IMR-90 (cell line): Measurements from ENCODE around the gene PSENEN. TPM values are rescaled to one million over a fixed set of nuclear protein-coding genes. Genes with fewer than 3 reads are reported as not detected.

Experiments used
- ATAC-seq: fragments of 200-7000 bp; cut with Tn5 transposase; 2 replicates; pipeline ENCODE4 v1.9.1; 2020; ENCODE audit warnings: low read depth, mild to moderate bottlenecking, moderate library complexity
- BruUV-seq: library from RNA; stranded (reverse); fragments of 400-500 nt; replicated peaks from 2 replicates; lab custom pipeline; 2021; lab: Mats Ljungman, UMichigan
- CTCF ChIA-PET: fragments of 300-600 bp; formaldehyde crosslinking; extraction: SDS; loops from one replicate; lab custom pipeline; 2021; ENCODE audit warnings: antibody characterized with exemption; lab: Yijun Ruan, JAX
- POLR2A ChIA-PET: fragments of 300-600 bp; sonication (Branson Sonifier 250); formaldehyde crosslinking; loops from one replicate; lab custom pipeline; 2022; ENCODE audit warnings: antibody characterized with exemption; ENCODE audit not compliant: unreplicated experiment; lab: Charles Lee
- DNase-seq: peaks from one replicate; pipeline ENCODE4 v3.0.0; 2013
- H2AFZ ChIP-seq: replicated peaks from 2 replicates; pipeline ENCODE3; 2013; ENCODE audit warnings: low read length, mild to moderate bottlenecking; ENCODE audit not compliant: poor library complexity
- H2AK5ac ChIP-seq: 2 replicates; pipeline ENCODE4 v1.6.1; 2013; ENCODE audit warnings: low read depth, low read length, inconsistent platforms
- H2AK9ac ChIP-seq: replicated peaks from 2 replicates; pipeline ENCODE3; 2013; ENCODE audit warnings: mild to moderate bottlenecking, low read depth, low read length, moderate library complexity; ENCODE audit not compliant: poor library complexity
- H2BK120ac ChIP-seq: 2 replicates; pipeline ENCODE4 v1.6.1; 2013; ENCODE audit warnings: low read depth, low read length, inconsistent platforms
- H2BK15ac ChIP-seq: 3 replicates; pipeline ENCODE4 v1.6.1; 2013; ENCODE audit warnings: low read depth, low read length, inconsistent platforms
- H2BK20ac ChIP-seq: 2 replicates; pipeline ENCODE4 v1.6.1; 2013; ENCODE audit warnings: low read depth, mild to moderate bottlenecking, inconsistent platforms, low read length, moderate library complexity
- H2BK5ac ChIP-seq: 2 replicates; pipeline ENCODE4 v1.6.1; 2013; ENCODE audit warnings: mild to moderate bottlenecking, low read depth, low read length, inconsistent platforms; ENCODE audit not compliant: poor library complexity, severe bottlenecking
- H3K14ac ChIP-seq: replicated peaks from 2 replicates; pipeline ENCODE4 v1.6.1; 2013; ENCODE audit warnings: low read depth, low read length, inconsistent platforms
- H3K18ac ChIP-seq: 2 replicates; pipeline ENCODE4 v1.6.1; 2013; ENCODE audit warnings: low read depth, low read length, control low read depth
- H3K23ac ChIP-seq: 2 replicates; pipeline ENCODE4 v1.6.1; 2013; ENCODE audit warnings: low read depth, low read length, inconsistent platforms
- H3K27ac ChIP-seq: 2 replicates; pipeline ENCODE4 v1.5.1; 2013; ENCODE audit warnings: mild to moderate bottlenecking, control low read depth, low read length; ENCODE audit not compliant: insufficient read depth
- H3K27me3 ChIP-seq: 2 replicates; pipeline ENCODE4 v1.6.1; 2013; ENCODE audit warnings: low read length; ENCODE audit not compliant: control insufficient read depth, insufficient read depth
- H3K36me3 ChIP-seq: 2 replicates; pipeline ENCODE4 v1.6.1; 2013; ENCODE audit warnings: low read length, mixed read lengths; ENCODE audit not compliant: control insufficient read depth, insufficient read depth
- H3K4ac ChIP-seq: 2 replicates; pipeline ENCODE4 v1.6.1; 2013; ENCODE audit warnings: low read depth, low read length, inconsistent platforms
- H3K4me1 ChIP-seq: 2 replicates; pipeline ENCODE4 v1.6.1; 2013; ENCODE audit warnings: low read length, mixed read lengths; ENCODE audit not compliant: control insufficient read depth, insufficient read depth
- H3K4me2 ChIP-seq: 2 replicates; pipeline ENCODE4 v1.6.1; 2013; ENCODE audit warnings: low read depth, mild to moderate bottlenecking, control low read depth, low read length, moderate library complexity
- H3K4me3 ChIP-seq: 2 replicates; pipeline ENCODE4 v1.5.1; 2013; ENCODE audit warnings: low read depth, mild to moderate bottlenecking, control low read depth, low read length, moderate library complexity; ENCODE audit not compliant: insufficient read depth
- H3K56ac ChIP-seq: 2 replicates; pipeline ENCODE4 v1.6.1; 2013; ENCODE audit warnings: low read length, inconsistent platforms; ENCODE audit not compliant: insufficient read depth; ENCODE audit errors: extremely low read depth
- H3K79me1 ChIP-seq, 2 experiments: 2 replicates each; pipeline ENCODE4 v1.6.1; 2013; ENCODE audit warnings: low read length in 2 of 2, inconsistent platforms in 1 of 2, low read depth in 1 of 2
- H3K9ac ChIP-seq: 2 replicates; pipeline ENCODE4 v1.6.1; 2013; ENCODE audit warnings: low read depth, low read length, control low read depth
- H3K9me1 ChIP-seq: 2 replicates; pipeline ENCODE4 v1.6.1; 2013; ENCODE audit warnings: low read length, inconsistent platforms; ENCODE audit not compliant: insufficient read depth
- H3K9me3 ChIP-seq: 2 replicates; pipeline ENCODE4 v1.6.1; 2013; ENCODE audit warnings: low read length; ENCODE audit not compliant: control insufficient read depth, insufficient read depth
- H4K20me1 ChIP-seq: 2 replicates; pipeline ENCODE4 v1.6.1; 2013; ENCODE audit warnings: low read length, inconsistent platforms; ENCODE audit not compliant: insufficient read depth
- H4K5ac ChIP-seq: 2 replicates; pipeline ENCODE4 v1.6.1; 2013; ENCODE audit warnings: mild to moderate bottlenecking, low read depth, low read length, control low read depth
- H4K8ac ChIP-seq, 2 experiments: 2 replicates each; pipeline ENCODE4 v1.6.1; 2013; ENCODE audit warnings: low read depth in 2 of 2, low read length in 2 of 2, control low read depth in 1 of 2, inconsistent platforms in 1 of 2
- H4K91ac ChIP-seq: 2 replicates; pipeline ENCODE4 v1.6.1; 2013; ENCODE audit warnings: low read depth, low read length, inconsistent platforms; ENCODE audit not compliant: insufficient read depth
- BHLHE40 ChIP-seq: fragments of 150-350 bp; IDR thresholded peaks from 2 replicates; pipeline ENCODE4 v1.6.1; 2016; ENCODE audit warnings: mild to moderate bottlenecking, low read depth, low read length
- CEBPB ChIP-seq: IDR thresholded peaks from 2 replicates; pipeline ENCODE4 v1.6.1; 2012; ENCODE audit warnings: low read depth, low read length, improper control_type of control experiment
- CHD1 ChIP-seq: IDR thresholded peaks from 2 replicates; pipeline ENCODE4 v1.6.1; 2012; ENCODE audit warnings: low read depth, low read length, improper control_type of control experiment
- CTCF ChIP-seq: conservative IDR thresholded peaks from 2 replicates; pipeline ENCODE4 v1.5.1; 2012; ENCODE audit warnings: mild to moderate bottlenecking, low read depth, low read length, improper control_type of control experiment
- ELK1 ChIP-seq: fragments of 150-350 bp; IDR thresholded peaks from 2 replicates; pipeline ENCODE4 v1.6.1; 2016; ENCODE audit warnings: low read depth, mild to moderate bottlenecking, low read length, moderate library complexity, borderline replicate concordance
- MAZ ChIP-seq: IDR thresholded peaks from 2 replicates; pipeline ENCODE4 v1.6.1; 2012; ENCODE audit warnings: low read depth, mild to moderate bottlenecking, low read length, improper control_type of control experiment, moderate library complexity, borderline replicate concordance
- MXI1 ChIP-seq: IDR thresholded peaks from 2 replicates; pipeline ENCODE4 v1.6.1; 2012; ENCODE audit warnings: low read depth, mild to moderate bottlenecking, low read length, moderate library complexity, borderline replicate concordance
- NFE2L2 ChIP-seq: fragments of 150-350 bp; IDR thresholded peaks from 2 replicates; pipeline ENCODE4 v1.6.1; 2016; ENCODE audit warnings: low read depth, mild to moderate bottlenecking, low read length
- RAD21 ChIP-seq: IDR thresholded peaks from 2 replicates; pipeline ENCODE4 v1.6.1; 2012; ENCODE audit warnings: low read length, improper control_type of control experiment
- SMC3 ChIP-seq: fragments of 150-350 bp; IDR thresholded peaks from 2 replicates; pipeline ENCODE4 v1.6.1; 2016; ENCODE audit warnings: low read depth, mild to moderate bottlenecking, antibody characterized with exemption, low read length, moderate library complexity
- WGBS, 2 experiments: methylation state at CpG; one replicate each; pipeline versions ENCODE4 v1.1.5 to v1.1.7; 2013; ENCODE audit warnings: missing lambda C conversion rate in 2 of 2; ENCODE audit not compliant: insufficient read length in 1 of 2; ENCODE audit errors: extremely low coverage in 2 of 2; 5-methylcytosine and 5-hydroxymethylcytosine counted together
- dilution Hi-C: fragments of 300-500 bp; cut with HindIII; formaldehyde crosslinking; loops from one replicate; pipeline ENCODE4 v1.14.3; 2018; ENCODE audit warnings: low sequenced_read_pairs; ENCODE audit not compliant: unreplicated experiment
- in situ Hi-C: fragments of 300-500 bp; cut with MboI; formaldehyde crosslinking; loops from 3 replicates; pipeline ENCODE4 v1.14.3; 2019; ENCODE audit warnings: low sequenced_read_pairs, inconsistent platforms, mixed read lengths
- intact Hi-C: fragments of 100-400 bp; cut with micrococcal nuclease; formaldehyde crosslinking; loops from 2 replicates; pipeline ENCODE4 v1.10.0; 2022
- polyA plus RNA-seq, 3 experiments: library from polyadenylated mRNA; depleted of rRNA; stranded (reverse); fragments of >200 nt; gene quantifications; 2 replicates each; pipeline ENCODE4 v1.2.3, GENCODE V29; 2012; ENCODE audit warnings: low replicate concordance in 1 of 3
- total RNA-seq: library from RNA; depleted of rRNA; stranded (reverse); fragments of >200 nt; gene quantifications from 2 replicates; pipeline ENCODE4 v1.2.3, GENCODE V29; 2012

PSENEN gene
- total and polyA plus RNA-seq, 2 of the 4 experiments (the other 2 are of a cell fraction), result 9.0 to 47.0 TPM

GRCh38 chr19:35774274-35775045 lies 29.0 kb downstream of the PSENEN start:
- in situ Hi-C loops, result no loop called here
- peak overlapping the region; percentile 99 for H2AFZ ChIP-seq
- no peak for TF ChIP-seq ELK1
- TF ChIP-seq BHLHE40, result no peak
- no peak for TF ChIP-seq CEBPB
- TF ChIP-seq MXI1, result no peak
- no peak for TF ChIP-seq RAD21
- TF ChIP-seq NFE2L2, result no peak
- no peak for TF ChIP-seq CTCF
- no peak for TF ChIP-seq CHD1
- no peak for TF ChIP-seq MAZ
- TF ChIP-seq SMC3, result no peak
- no peak overlapping the region for H2BK5ac ChIP-seq
- H3K27ac ChIP-seq, result no peak overlapping the region
- peaks cover 7 to 18% of the 10 kb centered on the region in 2 experiments for H3K79me1 ChIP-seq
- ChIA-PET CTCF (no interaction called here), POLR2A (interaction anchor here (0.6 kb wide), 1 partner anchor 60 kb away, joined by 3 read pairs; no protein-coding TSS in a partner anchor)
- no peaks in the 10 kb centered on the region for H4K20me1 ChIP-seq
- H3K56ac ChIP-seq, result no peak overlapping the region
- intact Hi-C loops, result loop anchor here (2.0 kb wide), 1 partner anchor 16 kb away; the partner anchor contains the start of gene PROSER3
- H3K9me1 ChIP-seq, result peaks cover 6% of the 10 kb centered on the region; the same call in 1 of the 2 replicates
- 0 out of 2 replicates have a peak, but pooled peaks cover 2% of the 10 kb centered on the region for H3K36me3 ChIP-seq
- H3K14ac ChIP-seq, result no peak overlapping the region
- H3K18ac ChIP-seq, result no peak overlapping the region
- H2AK9ac ChIP-seq, result peak overlapping the region; percentile 25
- H3K4me3 ChIP-seq, result no peak overlapping the region
- H4K91ac ChIP-seq, result no peak overlapping the region
- H2BK120ac ChIP-seq, result no peak overlapping the region
- peaks cover 6% of the 10 kb centered on the region for H3K4me1 ChIP-seq
- DNase-seq, result no peak
- no peak overlapping the region for H2BK20ac ChIP-seq
- no peak overlapping the region for H3K23ac ChIP-seq
- H3K9ac ChIP-seq, result no peak overlapping the region
- H3K4me2 ChIP-seq, result no peak overlapping the region; the same call in 1 of the 2 replicates
- H3K9me3 ChIP-seq, result no peaks in the 10 kb centered on the region
- H3K4ac ChIP-seq, result no peak overlapping the region
- no peak overlapping the region for H4K5ac ChIP-seq
- no peaks in the 10 kb centered on the region for H3K27me3 ChIP-seq
- BruUV-seq, result no TSS peak
- dilution Hi-C loops, result no loop called here
- H2BK15ac ChIP-seq, result no peak overlapping the region
- H2AK5ac ChIP-seq, result no peak overlapping the region
- no peak for ATAC-seq
- H4K8ac ChIP-seq, result no peak overlapping the region
- 59% methylated on average over 9 of the region's 16 CpGs; no CpG with 5 or more reads in 1 of the 2 experiments for WGBS, 2 experiments
